Left hindlimb (tissue), 1 donor: ENCODE data around the gene MGAT4B.

Source experiments
- DNase-seq: peaks from one replicate; pipeline ENCODE4 v3.0.0-alpha.2; 2018

Gene MGAT4B

GRCh38 chr5:179825655-179826182 lies 19.1 kb upstream of the MGAT4B start:
- DNase-seq = peak; percentile 20

GRCh38 chr5:179824745-179825112 lies 18.1 kb upstream of the MGAT4B start:
- DNase-seq = peak; percentile 10

GRCh38 chr5:179823937-179824744 lies 17.5 kb upstream of the MGAT4B start:
- DNase-seq = peak; percentile 25

GRCh38 chr5:179822444-179822990 lies 15.9 kb upstream of the MGAT4B start:
- no peak for DNase-seq

- DNase-seq = no peak
Observed at GRCh38 chr5:179822059-179822432, 15.4 kb upstream of the MGAT4B start.

GRCh38 chr5:179821298-179822058 lies 14.8 kb upstream of the MGAT4B start:
- peak; percentile 96 for DNase-seq

GRCh38 chr5:179820483-179821297 lies 14.0 kb upstream of the MGAT4B start, which contains the start of gene SQSTM1:
Gene SQSTM1 (plus strand): TSS chr5:179820905. CDS start chr5:179820937, 32 bp downstream.
- peak; percentile 86 for DNase-seq

GRCh38 chr5:179820127-179820482 lies 13.4 kb upstream of the MGAT4B start:
- DNase-seq = no peak

- no peak for DNase-seq
Observed at GRCh38 chr5:179819296-179820126, 12.8 kb upstream of the MGAT4B start.

GRCh38 chr5:179818746-179819295 lies 12.2 kb upstream of the MGAT4B start:
- DNase-seq = peak; percentile 90

GRCh38 chr5:179817890-179818745 lies 11.5 kb upstream of the MGAT4B start:
- no peak for DNase-seq

- no peak for DNase-seq
Observed at GRCh38 chr5:179817470-179817840, 10.8 kb upstream of the MGAT4B start.

- DNase-seq = no peak
Observed at GRCh38 chr5:179816796-179817469, 10.3 kb upstream of the MGAT4B start.

- no peak for DNase-seq
Observed at GRCh38 chr5:179816401-179816795, 9.7 kb upstream of the MGAT4B start.

- DNase-seq = no peak
Observed at GRCh38 chr5:179815491-179816249, 9.0 kb upstream of the MGAT4B start.

- DNase-seq = no peak
Observed at GRCh38 chr5:179814090-179814489, 7.4 kb upstream of the MGAT4B start.

GRCh38 chr5:179812997-179813607 lies 6.4 kb upstream of the MGAT4B start:
- no peak for DNase-seq

- DNase-seq = no peak
Observed at GRCh38 chr5:179812135-179812825, 5.6 kb upstream of the MGAT4B start.
